GM12878 (cell line): Measurements from ENCODE around the gene CCDC15. TPM values are rescaled to one million over a fixed set of nuclear protein-coding genes. Genes with fewer than 3 reads are reported as not detected.

Source experiments
- ATAC-seq: fragments of 200-7000 bp; cut with Tn5 transposase; 3 replicates; pipeline ENCODE4 v1.9.1; 2020; ENCODE audit warnings: mild to moderate bottlenecking, moderate library complexity
- BruUV-seq: library from RNA; stranded (reverse); fragments of 400-500 nt; replicated peaks from 2 replicates; lab custom pipeline; 2021; lab: Mats Ljungman, UMichigan
- CTCF ChIA-PET: fragments of 300-600 bp; sonication (Branson Sonifier 250); formaldehyde crosslinking; extraction: SDS; loops from one replicate; lab custom pipeline; 2021; ENCODE audit warnings: inconsistent platforms; lab: Yijun Ruan, JAX
- POLR2A ChIA-PET: fragments of 350-600 bp; formaldehyde crosslinking; extraction: SDS; loops from one replicate; lab custom pipeline; 2021; ENCODE audit warnings: inconsistent platforms; lab: Charles Lee
- RAD21 ChIA-PET: fragments of 300-600 bp; sonication (Branson Sonifier 250); formaldehyde crosslinking; loops from one replicate; lab custom pipeline; 2023; ENCODE audit warnings: antibody characterized with exemption; ENCODE audit not compliant: unreplicated experiment; lab: Charles Lee
- SMC1A ChIA-PET: fragments of 300-600 bp; sonication (Branson Sonifier 250); formaldehyde crosslinking; loops from one replicate; lab custom pipeline; 2023; ENCODE audit not compliant: unreplicated experiment, uncharacterized antibody; lab: Charles Lee
- DNase-seq: peaks from one replicate; pipeline ENCODE4 v3.0.0-alpha.2; 2011; ENCODE audit warnings: low read depth, low spot score
- FAIRE-seq: peaks from 3 replicates; lab custom pipeline; 2011; peaks lifted over from hg19 to GRCh38; lab: Jason Lieb, UNC
- H2AFZ ChIP-seq: 2 replicates; pipeline ENCODE4 v1.6.0; 2011; ENCODE audit warnings: low read depth, low read length, control low read depth; ENCODE audit not compliant: control insufficient read depth
- H3K27ac ChIP-seq: 2 replicates; pipeline ENCODE4 v1.5.1; 2011; ENCODE audit warnings: control low read depth; ENCODE audit not compliant: control insufficient read depth, insufficient read depth
- H3K27me3 ChIP-seq, 2 experiments: replicated peaks in 1 of 2; 2 replicates each; pipeline versions ENCODE4 v1.6.0 to v1.6.1; 2011; ENCODE audit warnings: low read length in 1 of 2; ENCODE audit not compliant: control insufficient read depth in 2 of 2, insufficient read depth in 2 of 2
- H3K36me3 ChIP-seq, 2 experiments: 2 replicates each; pipeline ENCODE4 v1.5.1; 2011; ENCODE audit warnings: low read length in 1 of 2; ENCODE audit not compliant: control insufficient read depth in 2 of 2, insufficient read depth in 2 of 2
- H3K4me1 ChIP-seq: 2 replicates; pipeline ENCODE4 v1.6.1; 2011; ENCODE audit warnings: mild to moderate bottlenecking, low read length, moderate library complexity, mixed read lengths; ENCODE audit not compliant: control insufficient read depth, insufficient read depth
- H3K4me2 ChIP-seq: 2 replicates; pipeline ENCODE4 v1.6.0; 2011; ENCODE audit warnings: control low read depth; ENCODE audit not compliant: control insufficient read depth, insufficient read depth
- H3K4me3 ChIP-seq: fragments of 200-600 bp; sonication (generic); 2 replicates; pipeline ENCODE4 v1.5.1; 2016
- H3K79me2 ChIP-seq: 2 replicates; pipeline ENCODE4 v1.6.0; 2011; ENCODE audit warnings: low read length; ENCODE audit not compliant: control insufficient read depth, insufficient read depth
- H3K9ac ChIP-seq: 2 replicates; pipeline ENCODE4 v1.8.0; 2011; ENCODE audit warnings: low read length, control low read depth, mixed read lengths; ENCODE audit not compliant: control insufficient read depth, insufficient read depth
- H3K9me3 ChIP-seq: replicated peaks from 3 replicates; pipeline ENCODE4 v1.5.1; 2011; ENCODE audit warnings: mild to moderate bottlenecking, low read length; ENCODE audit not compliant: control insufficient read depth, insufficient read depth
- H4K20me1 ChIP-seq: 2 replicates; pipeline ENCODE4 v1.6.0; 2011; ENCODE audit not compliant: control insufficient read depth, insufficient read depth
- BHLHE40 ChIP-seq, 2 experiments: fragments of 450-650 bp in 1 of 2; IDR thresholded peaks; 2 replicates each; pipeline ENCODE4 v1.6.1; 2011 to 2017; ENCODE audit warnings: low read depth in 2 of 2, borderline replicate concordance in 1 of 2, improper control_type of control experiment in 1 of 2, low read length in 1 of 2, mild to moderate bottlenecking in 1 of 2
- EP300 ChIP-seq, 2 experiments: fragments of 150-350 bp in 1 of 2; IDR thresholded peaks; 2 replicates each; pipeline ENCODE4 v1.6.1; 2011 to 2012; ENCODE audit warnings: low read depth in 2 of 2, low read length in 2 of 2, borderline replicate concordance in 1 of 2, improper control_type of control experiment in 1 of 2, inconsistent platforms in 1 of 2; ENCODE audit not compliant: control insufficient read depth in 1 of 2
- WGBS: methylation state at CpG from one replicate; pipeline ENCODE4 v1.1.6; 2016; ENCODE audit warnings: low lambda C conversion rate; ENCODE audit not compliant: insufficient replicate concordance, insufficient coverage; ENCODE audit errors: missing lambda C conversion rate; 5-methylcytosine and 5-hydroxymethylcytosine counted together
- in situ Hi-C: fragments of 300-500 bp; cut with MboI; formaldehyde crosslinking; loops from 9 replicates; pipeline ENCODE4 v1.14.3; 2018; ENCODE audit warnings: mixed read lengths
- intact Hi-C: fragments of 100-400 bp; cut with micrococcal nuclease; formaldehyde crosslinking; loops from one replicate; pipeline ENCODE4 v1.14.2; 2022; ENCODE audit not compliant: unreplicated experiment
- polyA plus RNA-seq, 11 experiments: library from polyadenylated mRNA; depleted of rRNA in 4 of 11; unstranded in 6 of 11; stranded (reverse) in 5 of 11; fragments of >200 nt; fragmentation: Nextera tagmentation in 4 of 11; fragmentation: Illumina TruSeq in 1 of 11; extraction: Ambion mirVana in 4 of 11; extraction: Trizol in 1 of 11; gene quantifications; 1 replicate in 1 of 11; 2 replicates in 10 of 11; pipeline versions ENCODE4 v1.2.1 to v1.2.3, GENCODE V29; 2011 to 2016; ENCODE audit warnings: inconsistent platforms in 2 of 11, missing spikeins in 2 of 11, low read depth in 1 of 11
- total RNA-seq, 4 experiments: library from RNA; depleted of rRNA in 3 of 4; stranded (reverse); fragments of >200 nt in 3 of 4; fragmentation: Illumina TruSeq in 1 of 4; extraction: Trizol in 1 of 4; gene quantifications; 2 replicates each; pipeline versions ENCODE4 v1.2.1 to v1.2.3, GENCODE V29; 2013 to 2021

CCDC15 gene
- total and polyA plus RNA-seq, 10 of the 15 experiments (the other 5 are each of a cell fraction or from before 2014, with no cell fraction given) = 2.0 to 5.3 (median 3.3) TPM

GRCh38 chr11:125071846-125072217 is 117.8 kb downstream of the CCDC15 start:
- FAIRE-seq = no peak
- peak overlapping the region; percentile 85 for H3K27ac ChIP-seq
- WGBS = 43% methylated on average over 6 of the region's 6 CpGs
- no peaks in the 10 kb centered on the region for H4K20me1 ChIP-seq
- H3K9me3 ChIP-seq = no peaks in the 10 kb centered on the region
- in situ Hi-C loops (no loop called here), intact Hi-C loops (loop anchor here (1.0 to 2.0 kb wide), 3 partner anchors 9 to 117 kb away; partner anchors contain the start of genes CCDC15, SLC37A2 and TMEM218)
- no peak overlapping the region for H2AFZ ChIP-seq
- CTCF ChIA-PET = interaction anchor here (1.1 to 6.6 kb wide), 9 partner anchors 8 to 300 kb away, joined by 3 to 46 read pairs (median 8); partner anchors contain the start of genes SLC37A2 and TMEM218
- RAD21 ChIA-PET = interaction anchor here (1.0 to 5.9 kb wide), 10 partner anchors 8 to 332 kb away, joined by 3 to 87 read pairs (median 6); partner anchors contain the start of genes CCDC15, SLC37A2 and TMEM218
- ATAC-seq = peak; percentile 23
- no peaks in the 10 kb centered on the region for H3K79me2 ChIP-seq
- no peak overlapping the region for H3K4me3 ChIP-seq
- peak overlapping the region; percentile 52; the same call in 1 of the 2 replicates for H3K4me2 ChIP-seq
- H3K4me1 ChIP-seq = peaks cover 43% of the 10 kb centered on the region
- POLR2A ChIA-PET = interaction anchor here (0.6 to 4.1 kb wide), 9 partner anchors 8 to 444 kb away, joined by 3 to 55 read pairs (median 7); partner anchors contain the start of genes CCDC15, SLC37A2 and TMEM218
- no TSS peak for BruUV-seq
- H3K27me3 ChIP-seq = no peaks in the 10 kb centered on the region
- SMC1A ChIA-PET = interaction anchor here (0.7 to 5.0 kb wide), 14 partner anchors 8 to 286 kb away, joined by 3 to 57 read pairs (median 4); partner anchors contain the start of genes CCDC15, SLC37A2 and TMEM218
- no peak for DNase-seq
- H3K36me3 ChIP-seq = no peaks in the 10 kb centered on the region
- peak overlapping the region; percentile 11; the same call in 1 of the 2 replicates for H3K9ac ChIP-seq
- 0 out of 4 replicates have a peak, but pooled peaks have one; percentile 15 to 24 for TF ChIP-seq BHLHE40 (IDR thresholded peaks at IDR 0.05; ENCODE audit: borderline replicate concordance in 1 of 2, low read depth in 2 of 2, low read length in 1 of 2)
- TF ChIP-seq EP300 (IDR thresholded peaks at IDR 0.05; ENCODE audit: borderline replicate concordance in 1 of 2, control insufficient read depth in 1 of 2, low read depth in 2 of 2, low read length in 2 of 2) = no peak
- TF ChIP-seq, all 136 proteins: peak for 1
